ENCODE data around the gene MMEL1.

MMEL1 gene

DNA sequence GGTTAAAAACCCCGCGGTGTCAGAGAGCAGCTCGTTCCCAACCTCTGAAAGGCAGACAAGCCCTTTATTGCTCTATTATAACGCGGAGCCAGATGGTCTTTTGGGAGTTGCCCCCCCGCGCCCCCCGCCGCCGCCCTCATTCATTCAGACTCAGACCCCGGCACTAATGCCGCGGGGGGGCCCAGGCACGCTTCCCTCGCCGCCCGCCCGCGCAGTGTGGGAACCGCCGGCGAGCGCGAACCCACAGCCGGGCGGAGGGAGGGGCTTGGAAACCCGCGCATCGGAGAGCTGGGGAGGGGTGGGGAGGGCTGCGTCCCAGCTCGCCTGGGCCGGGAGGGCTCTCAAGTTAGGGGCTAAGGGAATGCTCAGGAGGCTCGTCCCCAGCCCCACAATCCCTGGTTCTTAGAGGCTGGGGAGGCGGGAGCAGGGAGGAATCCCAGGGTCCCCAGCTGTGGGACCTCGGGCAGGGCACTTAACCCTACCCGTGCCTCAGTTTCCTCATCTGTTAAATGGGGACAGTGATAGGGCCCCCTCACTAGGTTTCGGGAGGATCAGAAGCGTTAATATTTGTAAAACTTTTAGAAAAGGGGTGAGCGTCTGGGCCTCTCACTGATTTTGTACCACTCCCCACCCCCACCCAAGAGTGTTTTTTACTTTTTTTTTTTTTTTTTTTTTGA, 91.9 kb downstream of the MMEL1 start:
- DNase-seq = no peak

All from NCI-H748 treated with DMSO at 0.1 percent for 48 hours (cell line).